ENCODE data around the gene SIM2.

GRCh38 chr21:36718951-36719501 lies 20.1 kb downstream of the SIM2 start:
- TF ChIP-seq EP300 (IDR thresholded peaks at IDR 0.05) (no peak), CTCF (IDR thresholded peaks at IDR 0.05) (no peak)

All from gastroesophageal sphincter (tissue), 3 donors.